Upper lobe of left lung (tissue), 6 donors: ENCODE data around the gene ZNF619. TPM values are rescaled to one million over a fixed set of nuclear protein-coding genes. Genes with fewer than 3 reads are reported as not detected.
A peak's percentile ranks its signal among the peaks of the same experiment; 100 is the strongest.

Experiments used
- ATAC-seq, 2 donors: fragments of 200-7000 bp; cut with Tn5 transposase; one replicate each; pipeline ENCODE4 v1.9.1; 2022; ENCODE audit warnings: mild to moderate bottlenecking in 2 of 2, moderate library complexity in 2 of 2; ENCODE audit not compliant: low FRiP score in 2 of 2
- DNase-seq, 2 donors: peaks; one replicate each; pipeline ENCODE4 v3.0.0-alpha.2; 2019 to 2020
- H3K27ac ChIP-seq, 4 donors: fragments of 200-600 bp; sonication (generic); one replicate each; pipeline ENCODE4 v1.5.1; 2016 to 2019
- H3K27me3 ChIP-seq, 4 donors: fragments of 200-600 bp; sonication (generic); one replicate each; pipeline ENCODE4 v1.5.1; 2017 to 2019
- H3K36me3 ChIP-seq, 4 donors: fragments of 200-600 bp; sonication (generic); one replicate each; pipeline ENCODE4 v1.5.1; 2016 to 2019
- H3K4me1 ChIP-seq, 4 donors: fragments of 200-600 bp; sonication (generic); one replicate each; pipeline ENCODE4 v1.5.1; 2018 to 2019
- H3K4me3 ChIP-seq, 4 donors: fragments of 200-600 bp; sonication (generic); one replicate each; pipeline ENCODE4 v1.5.1; 2017 to 2019; ENCODE audit warnings: mild to moderate bottlenecking in 2 of 4, moderate library complexity in 1 of 4
- H3K9me3 ChIP-seq, 4 donors: fragments of 200-600 bp; sonication (generic); one replicate each; pipeline ENCODE4 v1.5.1; 2018 to 2019
- EP300 ChIP-seq, 4 donors: sonication (generic); formaldehyde crosslinking; IDR thresholded peaks; one replicate each; pipeline ENCODE4 v1.5.1; 2017; ENCODE audit warnings: antibody characterized with exemption in 4 of 4, control low read depth in 2 of 4
- POLR2A ChIP-seq, 4 donors: fragments of 450-650 bp; IDR thresholded peaks; one replicate each; pipeline ENCODE4 v1.5.1; 2016 to 2017; ENCODE audit warnings: antibody characterized with exemption in 4 of 4, mild to moderate bottlenecking in 2 of 4
- POLR2AphosphoS5 ChIP-seq, 2 donors: sonication (generic); formaldehyde crosslinking; IDR thresholded peaks; one replicate each; pipeline ENCODE4 v1.5.1; 2017; ENCODE audit warnings: antibody characterized with exemption in 2 of 2
- WGBS, 2 donors: methylation state at CpG; one replicate each; pipeline ENCODE4 v1.1.5; 2017 to 2018; 5-methylcytosine and 5-hydroxymethylcytosine counted together
- total RNA-seq, 6 donors: library from RNA; depleted of rRNA in 4 of 6; stranded (reverse); fragments of >200 nt in 4 of 6; gene quantifications; one replicate each; pipeline versions ENCODE4 v1.1.0 to v1.2.1, GENCODE V29; 2016 to 2021
- TF ChIP-seq, protein P1 (sequence below), 6 experiments: fragments of 450-650 bp in 4 of 6; fragments of 200-600 bp in 2 of 6; sonication (generic) in 2 of 6; IDR thresholded peaks; one replicate each; pipeline ENCODE4 v1.5.1; 2016 to 2019; ENCODE audit warnings: antibody characterized with exemption in 6 of 6
- donor health status: DM: no; HTN: no; CAD: no; lungs with moderate emphysema.
- donor health status: DM: no; HTN: yes; CAD: no; lungs with severe emphysema.

The ZNF619 gene
- total RNA-seq, 6 donors from 2014 or later, result 4.4 to 10.5 (median 5.9) TPM

DNA sequence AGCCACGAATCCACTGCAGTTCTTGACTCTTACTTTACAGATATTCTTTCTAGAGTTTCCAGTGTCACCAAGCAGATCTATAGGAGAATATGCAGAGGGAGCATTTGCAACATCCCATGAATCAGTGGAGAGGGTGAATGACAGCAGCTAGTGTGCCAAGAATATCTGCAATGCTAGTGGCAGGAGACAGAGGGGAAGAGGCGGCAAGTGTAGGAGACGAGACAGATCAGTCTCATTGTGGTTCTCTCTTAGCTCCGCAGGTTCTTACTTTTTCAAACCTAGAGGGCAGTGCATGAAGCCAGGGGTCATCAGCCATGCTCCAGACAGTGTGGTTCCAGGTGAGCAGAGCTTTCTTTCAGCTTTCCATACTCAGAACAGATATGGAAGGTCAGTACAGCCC, 744 bp downstream of the ZNF619 start:
- Histone ChIP-seq H3K27me3 (no peaks in the 10 kb centered on the region), H3K4me3 (peak overlapping the region; percentile 85 to 91 (median 88)), H3K36me3 (peaks cover 0 to 35% (median 8%) of the 10 kb centered on the region in 4 donors), H3K27ac (peak overlapping the region in 2 of 4 donors; percentile 86 to 89), H3K9me3 (no peaks in the 10 kb centered on the region), H3K4me1 (peaks cover 7 to 11% (median 10%) of the 10 kb centered on the region in 4 donors)
- ATAC-seq (peak in 1 of 2 donors; percentile 2), DNase-seq (no peak)
- TF ChIP-seq EP300 (IDR thresholded peaks at IDR 0.05) (no peak), POLR2A (IDR thresholded peaks at IDR 0.05) (no peak), POLR2AphosphoS5 (IDR thresholded peaks at IDR 0.05) (no peak)
- TF ChIP-seq, protein P1, sequence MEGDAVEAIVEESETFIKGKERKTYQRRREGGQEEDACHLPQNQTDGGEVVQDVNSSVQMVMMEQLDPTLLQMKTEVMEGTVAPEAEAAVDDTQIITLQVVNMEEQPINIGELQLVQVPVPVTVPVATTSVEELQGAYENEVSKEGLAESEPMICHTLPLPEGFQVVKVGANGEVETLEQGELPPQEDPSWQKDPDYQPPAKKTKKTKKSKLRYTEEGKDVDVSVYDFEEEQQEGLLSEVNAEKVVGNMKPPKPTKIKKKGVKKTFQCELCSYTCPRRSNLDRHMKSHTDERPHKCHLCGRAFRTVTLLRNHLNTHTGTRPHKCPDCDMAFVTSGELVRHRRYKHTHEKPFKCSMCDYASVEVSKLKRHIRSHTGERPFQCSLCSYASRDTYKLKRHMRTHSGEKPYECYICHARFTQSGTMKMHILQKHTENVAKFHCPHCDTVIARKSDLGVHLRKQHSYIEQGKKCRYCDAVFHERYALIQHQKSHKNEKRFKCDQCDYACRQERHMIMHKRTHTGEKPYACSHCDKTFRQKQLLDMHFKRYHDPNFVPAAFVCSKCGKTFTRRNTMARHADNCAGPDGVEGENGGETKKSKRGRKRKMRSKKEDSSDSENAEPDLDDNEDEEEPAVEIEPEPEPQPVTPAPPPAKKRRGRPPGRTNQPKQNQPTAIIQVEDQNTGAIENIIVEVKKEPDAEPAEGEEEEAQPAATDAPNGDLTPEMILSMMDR (IDR thresholded peaks at IDR 0.05), result no peak
- 51 to 60% methylated on average over 4 of the region's 4 CpGs for WGBS, 2 donors

DNA sequence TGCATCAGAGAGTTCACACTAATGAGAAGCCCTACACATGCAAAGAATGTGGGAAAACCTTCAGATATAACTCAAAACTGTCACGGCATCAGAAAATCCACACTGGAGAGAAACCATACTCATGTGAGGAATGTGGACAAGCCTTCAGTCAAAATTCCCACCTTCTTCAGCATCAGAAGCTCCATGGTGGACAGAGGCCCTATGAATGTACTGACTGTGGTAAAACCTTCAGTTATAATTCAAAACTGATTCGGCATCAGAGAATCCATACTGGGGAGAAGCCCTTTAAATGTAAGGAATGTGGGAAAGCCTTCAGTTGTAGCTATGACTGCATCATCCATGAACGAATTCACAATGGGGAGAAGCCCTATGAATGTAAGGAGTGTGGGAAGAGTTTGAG, 10.2 kb downstream of the ZNF619 start:
- TF ChIP-seq POLR2AphosphoS5 (IDR thresholded peaks at IDR 0.05) (no peak), EP300 (IDR thresholded peaks at IDR 0.05) (no peak), POLR2A (IDR thresholded peaks at IDR 0.05) (no peak)
- TF ChIP-seq, protein P1 (IDR thresholded peaks at IDR 0.05), result no peak
- H3K36me3 ChIP-seq, result peaks cover 17 to 62% (median 39%) of the 10 kb centered on the region in 4 donors
- no peak overlapping the region for H3K4me3 ChIP-seq
- ATAC-seq, result no peak
- no peaks in the 10 kb centered on the region for H3K27me3 ChIP-seq
- H3K9me3 ChIP-seq, result peaks cover 17 to 22% (median 17%) of the 10 kb centered on the region in 4 donors
- no peak overlapping the region for H3K27ac ChIP-seq
- 97 to 98% methylated on average over 3 of the region's 3 CpGs for WGBS, 2 donors
- no peaks in the 10 kb centered on the region for H3K4me1 ChIP-seq
- no peak for DNase-seq

DNA sequence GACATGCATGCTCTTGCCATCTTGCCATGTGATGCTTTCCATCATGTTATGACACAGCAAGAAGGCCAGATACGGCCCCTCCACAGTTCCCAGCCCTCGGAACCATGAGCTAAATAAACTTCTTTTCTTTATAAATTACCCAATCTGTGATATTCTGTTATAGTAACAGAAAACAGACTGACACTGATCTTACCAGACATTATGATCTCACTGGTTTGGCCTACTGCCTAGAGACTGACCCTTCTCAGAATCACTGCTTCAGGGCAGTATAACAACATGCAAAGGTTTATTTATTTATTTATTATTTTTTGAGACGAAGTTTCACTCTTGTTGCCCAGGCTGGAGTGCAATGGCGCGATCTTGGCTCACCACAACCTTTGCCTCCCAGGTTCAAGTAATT, 14.0 kb downstream of the ZNF619 start:
- peaks cover 17 to 20% (median 17%) of the 10 kb centered on the region in 4 donors for H3K9me3 ChIP-seq
- no peak for TF ChIP-seq POLR2A (IDR thresholded peaks at IDR 0.05)
- no peak for TF ChIP-seq EP300 (IDR thresholded peaks at IDR 0.05)
- TF ChIP-seq POLR2AphosphoS5 (IDR thresholded peaks at IDR 0.05), result no peak
- TF ChIP-seq, protein P1 (IDR thresholded peaks at IDR 0.05), result no peak
- H3K4me3 ChIP-seq, result no peak overlapping the region
- 95 to 96% methylated on average over 5 of the region's 5 CpGs for WGBS, 2 donors
- no peaks in the 10 kb centered on the region for H3K27me3 ChIP-seq
- ATAC-seq, result no peak
- no peak overlapping the region for H3K27ac ChIP-seq
- H3K4me1 ChIP-seq, result no peaks in the 10 kb centered on the region
- H3K36me3 ChIP-seq, result peaks cover 15 to 25% (median 22%) of the 10 kb centered on the region in 4 donors
- DNase-seq, result no peak

DNA sequence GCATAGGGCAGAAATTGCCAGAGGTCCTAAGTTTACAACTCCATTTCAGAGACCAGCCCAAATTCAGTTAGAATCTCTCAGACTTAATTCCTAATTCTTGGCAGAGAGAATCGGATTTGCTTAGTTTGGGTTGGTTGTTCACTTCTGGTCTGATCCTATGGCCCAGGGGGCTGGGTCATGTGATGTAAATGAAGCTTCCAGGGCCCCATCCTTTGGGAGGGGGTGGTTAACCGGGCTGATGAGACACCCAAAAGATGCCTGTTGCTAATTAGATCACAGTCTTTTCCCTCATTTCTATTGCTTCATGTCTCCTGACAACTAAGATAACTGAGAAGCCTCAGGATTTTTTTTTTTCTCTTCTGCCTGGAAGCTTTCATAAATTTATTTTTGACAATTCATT, 17.8 kb downstream of the ZNF619 start:
- TF ChIP-seq EP300 (IDR thresholded peaks at IDR 0.05), result no peak
- TF ChIP-seq POLR2AphosphoS5 (IDR thresholded peaks at IDR 0.05), result no peak
- H3K27ac ChIP-seq, result no peak overlapping the region
- no peak overlapping the region for H3K4me3 ChIP-seq
- no peaks in the 10 kb centered on the region for H3K27me3 ChIP-seq
- ATAC-seq (no peak), DNase-seq (no peak)
- 67 to 68% methylated on average over 2 of the region's 2 CpGs for WGBS, 2 donors
- no peaks in the 10 kb centered on the region for H3K36me3 ChIP-seq
- H3K9me3 ChIP-seq, result no peaks in the 10 kb centered on the region
- no peaks in the 10 kb centered on the region for H3K4me1 ChIP-seq

DNA sequence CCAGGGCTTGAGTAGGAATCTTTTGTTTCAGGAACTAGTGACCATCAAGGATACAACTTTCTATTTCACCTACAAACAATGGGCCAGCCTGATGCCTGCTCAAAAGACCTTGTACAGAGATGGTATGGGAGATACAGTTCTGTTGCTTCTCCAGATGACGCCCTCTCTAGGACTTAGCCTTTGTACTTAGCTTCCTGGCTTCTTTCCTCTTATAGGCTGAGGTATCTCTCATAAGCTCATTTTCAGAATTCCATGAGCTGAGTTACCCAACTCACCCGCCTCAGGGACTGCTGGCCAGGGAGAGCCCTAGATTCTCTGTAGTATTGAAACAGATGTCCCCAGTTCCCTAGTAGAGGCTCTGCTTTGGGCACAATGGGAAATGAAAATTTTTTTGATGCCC, 20.4 kb downstream of the ZNF619 start:
- Histone ChIP-seq H3K4me3 (no peak overlapping the region), H3K4me1 (no peaks in the 10 kb centered on the region), H3K27ac (no peak overlapping the region), H3K36me3 (no peaks in the 10 kb centered on the region), H3K9me3 (no peaks in the 10 kb centered on the region), H3K27me3 (no peaks in the 10 kb centered on the region)
- ATAC-seq, result no peak
- no peak for DNase-seq
- TF ChIP-seq, protein P1 (IDR thresholded peaks at IDR 0.05), result no peak
- no peak for TF ChIP-seq POLR2AphosphoS5 (IDR thresholded peaks at IDR 0.05)
- no peak for TF ChIP-seq POLR2A (IDR thresholded peaks at IDR 0.05)
- no peak for TF ChIP-seq EP300 (IDR thresholded peaks at IDR 0.05)
- 96 to 97% methylated on average over 2 of the region's 2 CpGs for WGBS, 2 donors
